Activated CD4-positive, alpha-beta memory T cell treated with anti-CD3 and anti-CD28 coated beads for 36 hours (primary cell): ENCODE results near the gene ZNF565. TPM values are rescaled to one million over a fixed set of nuclear protein-coding genes. Genes with fewer than 3 reads are reported as not detected.

Experiments
- CTCF ChIA-PET: fragments of 350-600 bp; sonication (Branson Sonifier 250); formaldehyde crosslinking; loops from one replicate; lab custom pipeline; 2021; ENCODE audit warnings: antibody characterized with exemption, inconsistent platforms; lab: Charles Lee
- POLR2A ChIA-PET: fragments of 350-600 bp; sonication (Branson Sonifier 250); formaldehyde crosslinking; loops from one replicate; lab custom pipeline; 2021; ENCODE audit warnings: antibody characterized with exemption; lab: Charles Lee
- DNase-seq: peaks from one replicate; pipeline ENCODE4 v3.0.0-alpha.2; 2020
- H3K27ac Mint-ChIP-seq: one replicate; pipeline ENCODE4 v1.8.0; 2021; ENCODE audit warnings: mixed read lengths
- H3K27me3 Mint-ChIP-seq: one replicate; pipeline ENCODE4 v1.8.0; 2021; ENCODE audit warnings: mixed read lengths
- H3K36me3 Mint-ChIP-seq: one replicate; pipeline ENCODE4 v1.8.0; 2021; ENCODE audit warnings: mixed read lengths
- H3K4me1 Mint-ChIP-seq: one replicate; pipeline ENCODE4 v1.8.0; 2021; ENCODE audit warnings: low read depth, mixed read lengths
- H3K4me3 Mint-ChIP-seq: one replicate; pipeline ENCODE4 v1.8.0; 2021; ENCODE audit warnings: mild to moderate bottlenecking, mixed read lengths
- H3K9me3 Mint-ChIP-seq: one replicate; pipeline ENCODE4 v1.8.0; 2021; ENCODE audit warnings: mixed read lengths
- intact Hi-C: fragments of 100-400 bp; cut with micrococcal nuclease; formaldehyde crosslinking; loops from one replicate; pipeline ENCODE4 v1.15.1; 2023
- total RNA-seq, 2 experiments: library from RNA; stranded (reverse); gene quantifications; one replicate each; pipeline ENCODE4 v1.2.3, GENCODE V29; 2021

The ZNF565 gene
- total RNA-seq, 2 experiments from 2014 or later = 2.2 to 2.3 TPM

- intact Hi-C loops = no loop called here
- H3K4me1 Mint-ChIP-seq = peaks cover 3% of the 10 kb centered on the region
- no peaks in the 10 kb centered on the region for H3K9me3 Mint-ChIP-seq
- no peak for DNase-seq
- no peak overlapping the region for H3K4me3 Mint-ChIP-seq
- no peaks in the 10 kb centered on the region for H3K36me3 Mint-ChIP-seq
- no peaks in the 10 kb centered on the region for H3K27me3 Mint-ChIP-seq
- ChIA-PET POLR2A (interaction anchor here (1.1 to 1.7 kb wide), 3 partner anchors 13 to 54 kb away, joined by 3 to 4 read pairs (median 3); partner anchors contain the start of gene TBCB), CTCF (interaction anchor here (0.8 to 3.6 kb wide), 11 partner anchors 10 to 222 kb away, joined by 3 to 54 read pairs (median 5); partner anchors contain the start of genes CAPNS1, ZNF146 and ZNF565)
- no peak overlapping the region for H3K27ac Mint-ChIP-seq
Measured at GRCh38 chr19:36169084-36169760, 45.2 kb downstream of the ZNF565 start.

- H3K27ac Mint-ChIP-seq = no peak overlapping the region
Measured at GRCh38 chr19:36163813-36164212, 50.7 kb downstream of the ZNF565 start.

GRCh38 chr19:36160821-36161596, 53.5 kb downstream of the ZNF565 start:
- CTCF ChIA-PET = interaction anchor here (0.7 kb wide), 1 partner anchor 33 kb away, joined by 4 read pairs; no protein-coding TSS in a partner anchor

More at GRCh38 chr19:36163813-36164212, 50.7 kb downstream of the ZNF565 start:
- Mint-ChIP-seq H3K9me3 (no peaks in the 10 kb centered on the region), H3K4me1 (no peaks in the 10 kb centered on the region), H3K27me3 (no peaks in the 10 kb centered on the region), H3K4me3 (no peak overlapping the region), H3K36me3 (no peaks in the 10 kb centered on the region)
- ChIA-PET POLR2A (no interaction called here), CTCF (interaction anchor here (1.5 kb wide), 1 partner anchor 10 kb away, joined by 5 read pairs; no protein-coding TSS in a partner anchor)
- DNase-seq = no peak
- intact Hi-C loops = no loop called here

GRCh38 chr19:36153126-36153525, 61.3 kb downstream of the ZNF565 start:
- Mint-ChIP-seq H3K4me1 (peaks cover 6% of the 10 kb centered on the region), H3K9me3 (no peaks in the 10 kb centered on the region), H3K36me3 (peaks cover 18% of the 10 kb centered on the region), H3K4me3 (no peak overlapping the region), H3K27me3 (no peaks in the 10 kb centered on the region), H3K27ac (no peak overlapping the region)
- intact Hi-C loops = no loop called here
- CTCF ChIA-PET = interaction anchor here (2.3 kb wide), 1 partner anchor 25 kb away, joined by 9 read pairs; no protein-coding TSS in a partner anchor
- POLR2A ChIA-PET = interaction anchor here (0.6 kb wide), 1 partner anchor 20 kb away, joined by 3 read pairs; no protein-coding TSS in a partner anchor
- DNase-seq = no peak

More at GRCh38 chr19:36160821-36161596, 53.5 kb downstream of the ZNF565 start:
- intact Hi-C loops = no loop called here
- DNase-seq = no peak
- Mint-ChIP-seq H3K27ac (no peak overlapping the region), H3K4me3 (no peak overlapping the region), H3K27me3 (no peaks in the 10 kb centered on the region), H3K9me3 (no peaks in the 10 kb centered on the region), H3K36me3 (no peaks in the 10 kb centered on the region), H3K4me1 (peaks cover 2% of the 10 kb centered on the region)
- POLR2A ChIA-PET = no interaction called here

GRCh38 chr19:36152352-36153091, 61.9 kb downstream of the ZNF565 start, which contains the start of gene COX7A1:
Gene COX7A1 (minus strand): TSS chr19:36152447. CDS start chr19:36152407, 40 bp downstream.
- no peaks in the 10 kb centered on the region for H3K27me3 Mint-ChIP-seq
- H3K4me3 Mint-ChIP-seq = no peak within 1 kb of the TSS
- ChIA-PET CTCF (interaction anchor here (2.3 kb wide), 1 partner anchor 25 kb away, joined by 9 read pairs; no protein-coding TSS in a partner anchor), POLR2A (interaction anchor here (0.6 kb wide), 1 partner anchor 20 kb away, joined by 3 read pairs; no protein-coding TSS in a partner anchor)
- H3K4me1 Mint-ChIP-seq = peaks cover 6% of the 10 kb centered on the region
- no peak within 1 kb of the TSS for H3K27ac Mint-ChIP-seq
- H3K36me3 Mint-ChIP-seq = peaks cover 20% of the 10 kb centered on the region
- intact Hi-C loops = no loop called here
- H3K9me3 Mint-ChIP-seq = no peaks in the 10 kb centered on the region
- DNase-seq = no peak

DNA sequence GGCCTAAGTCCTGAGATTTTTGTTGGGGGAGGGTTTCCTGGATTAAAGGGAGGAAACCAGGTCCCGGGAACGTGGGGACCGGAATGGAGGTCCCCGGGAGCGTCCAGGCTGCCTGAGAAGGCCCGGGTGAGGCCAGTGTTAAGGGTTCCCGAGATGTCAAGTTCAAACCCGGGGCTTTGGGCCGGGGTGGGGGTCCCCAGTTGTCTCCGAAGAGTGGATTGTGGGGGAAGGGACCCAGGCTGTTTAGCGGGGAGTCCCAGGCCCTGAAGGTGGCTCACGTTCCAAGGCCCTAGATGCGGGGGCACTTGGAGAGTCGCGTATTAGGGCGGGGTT, 62.5 kb downstream of the ZNF565 start:
- H3K27me3 Mint-ChIP-seq = no peaks in the 10 kb centered on the region
- ChIA-PET CTCF (no interaction called here), POLR2A (no interaction called here)
- no peak overlapping the region for H3K4me3 Mint-ChIP-seq
- H3K36me3 Mint-ChIP-seq = peaks cover 23% of the 10 kb centered on the region
- no peak for DNase-seq
- intact Hi-C loops = no loop called here
- no peak overlapping the region for H3K27ac Mint-ChIP-seq
- no peaks in the 10 kb centered on the region for H3K9me3 Mint-ChIP-seq
- peaks cover 6% of the 10 kb centered on the region for H3K4me1 Mint-ChIP-seq

DNA sequence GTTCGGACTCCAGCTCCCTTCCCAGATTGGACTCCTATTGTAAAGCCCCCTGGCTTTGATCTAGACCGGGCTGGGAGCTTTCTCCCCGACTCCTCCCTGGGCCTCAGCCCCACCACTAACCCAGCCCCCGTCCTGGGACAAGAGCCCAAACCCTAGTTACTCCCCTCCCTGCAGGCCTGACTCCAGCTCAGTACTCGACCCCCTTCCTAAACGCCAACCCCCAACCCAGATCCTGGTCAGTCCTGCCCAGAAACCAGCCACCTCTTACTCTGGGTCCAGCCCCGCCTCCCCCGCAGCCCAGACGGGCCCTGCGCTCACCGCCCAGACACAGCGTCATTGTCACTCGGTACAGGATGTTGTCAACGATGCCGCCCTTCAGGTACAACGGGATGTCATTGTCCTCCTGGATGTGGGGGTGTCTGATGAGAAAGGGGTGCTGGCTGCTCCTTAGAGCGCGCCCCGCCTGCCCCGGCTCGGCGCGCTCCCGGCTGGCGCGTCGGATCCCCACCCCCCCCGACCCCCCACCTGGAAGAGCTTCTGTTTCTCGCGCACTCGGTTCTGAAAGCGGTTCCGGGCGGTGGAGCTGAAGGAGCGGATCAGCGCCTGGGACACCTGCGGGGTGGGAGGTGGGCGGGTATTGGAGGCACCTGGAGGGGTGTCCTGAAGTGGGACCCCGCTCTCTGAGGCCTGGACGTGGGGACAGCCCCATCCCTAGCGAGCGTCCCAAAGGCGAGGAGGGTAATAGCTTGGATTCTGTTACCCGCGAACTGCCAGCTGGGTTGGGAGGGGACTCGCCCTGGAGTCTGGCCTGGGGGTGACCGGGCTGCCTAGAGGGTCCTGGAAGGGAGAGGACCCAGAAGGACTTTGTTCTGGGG, 63.1 kb downstream of the ZNF565 start:
- no peak for DNase-seq
- H3K4me1 Mint-ChIP-seq = peaks cover 6% of the 10 kb centered on the region
- no peak overlapping the region for H3K27ac Mint-ChIP-seq
- H3K36me3 Mint-ChIP-seq = peaks cover 27% of the 10 kb centered on the region
- H3K27me3 Mint-ChIP-seq = no peaks in the 10 kb centered on the region
- no peaks in the 10 kb centered on the region for H3K9me3 Mint-ChIP-seq
- H3K4me3 Mint-ChIP-seq = no peak overlapping the region
- ChIA-PET CTCF (no interaction called here), POLR2A (no interaction called here)
- intact Hi-C loops = no loop called here

GRCh38 chr19:36150586-36150985, 63.9 kb downstream of the ZNF565 start:
- ChIA-PET POLR2A (no interaction called here), CTCF (interaction anchor here (1.6 kb wide), 1 partner anchor 23 kb away, joined by 6 read pairs; no protein-coding TSS in a partner anchor)
- intact Hi-C loops = no loop called here
- Mint-ChIP-seq H3K9me3 (no peaks in the 10 kb centered on the region), H3K4me1 (no peaks in the 10 kb centered on the region), H3K4me3 (no peak overlapping the region), H3K27ac (no peak overlapping the region), H3K27me3 (no peaks in the 10 kb centered on the region), H3K36me3 (peaks cover 35% of the 10 kb centered on the region)
- no peak for DNase-seq

GRCh38 chr19:36149673-36150406, 64.6 kb downstream of the ZNF565 start:
- Mint-ChIP-seq H3K4me1 (no peaks in the 10 kb centered on the region), H3K4me3 (no peak overlapping the region), H3K36me3 (peaks cover 38% of the 10 kb centered on the region), H3K27me3 (no peaks in the 10 kb centered on the region), H3K9me3 (no peaks in the 10 kb centered on the region), H3K27ac (no peak overlapping the region)
- DNase-seq = no peak
- ChIA-PET POLR2A (no interaction called here), CTCF (interaction anchor here (1.6 kb wide), 1 partner anchor 22 kb away, joined by 6 read pairs; no protein-coding TSS in a partner anchor)
- intact Hi-C loops = no loop called here

DNA sequence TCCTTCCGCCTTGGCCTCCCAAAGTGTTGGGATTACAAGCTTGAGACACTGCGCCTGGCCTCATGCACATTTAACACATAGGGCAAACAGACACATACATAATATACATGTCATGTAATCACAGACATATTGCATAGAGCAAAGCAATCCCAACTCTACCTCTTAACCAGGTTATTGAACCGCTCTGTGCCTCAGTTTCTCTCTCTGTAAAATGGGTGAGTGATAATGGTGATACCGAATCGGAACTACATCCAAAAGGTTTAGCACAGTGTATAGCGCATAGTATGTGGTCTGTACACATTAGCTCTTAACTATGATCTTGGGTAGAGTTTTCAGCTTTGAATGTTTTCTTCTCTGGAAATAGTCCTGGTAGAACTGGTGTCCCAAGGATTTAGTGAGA, 69.8 kb downstream of the ZNF565 start:
- no peak for DNase-seq
- CTCF ChIA-PET = interaction anchor here (5.3 kb wide), 1 partner anchor 17 kb away, joined by 24 read pairs; no protein-coding TSS in a partner anchor
- intact Hi-C loops = no loop called here
- peaks cover 13% of the 10 kb centered on the region for H3K4me1 Mint-ChIP-seq
- peaks cover 49% of the 10 kb centered on the region for H3K36me3 Mint-ChIP-seq
- POLR2A ChIA-PET = no interaction called here
- H3K27ac Mint-ChIP-seq = no peak overlapping the region
- H3K9me3 Mint-ChIP-seq = no peaks in the 10 kb centered on the region
- no peaks in the 10 kb centered on the region for H3K27me3 Mint-ChIP-seq
- H3K4me3 Mint-ChIP-seq = no peak overlapping the region
